GM19351 (cell line): ENCODE results near the gene GOLGA3.
"Not testable (repeated sequence)": the region's sequence is repeated elsewhere in the genome, so short reads cannot be mapped to it uniquely, and the experiment has no call there.

Experiments
- ATAC-seq: cut with Tn5 transposase; IDR thresholded peaks from one replicate; pipeline ENCODE4 v1.9.1; 2021; ENCODE audit warnings: mild to moderate bottlenecking, moderate library complexity; ENCODE audit not compliant: unreplicated experiment

GOLGA3 gene

DNA sequence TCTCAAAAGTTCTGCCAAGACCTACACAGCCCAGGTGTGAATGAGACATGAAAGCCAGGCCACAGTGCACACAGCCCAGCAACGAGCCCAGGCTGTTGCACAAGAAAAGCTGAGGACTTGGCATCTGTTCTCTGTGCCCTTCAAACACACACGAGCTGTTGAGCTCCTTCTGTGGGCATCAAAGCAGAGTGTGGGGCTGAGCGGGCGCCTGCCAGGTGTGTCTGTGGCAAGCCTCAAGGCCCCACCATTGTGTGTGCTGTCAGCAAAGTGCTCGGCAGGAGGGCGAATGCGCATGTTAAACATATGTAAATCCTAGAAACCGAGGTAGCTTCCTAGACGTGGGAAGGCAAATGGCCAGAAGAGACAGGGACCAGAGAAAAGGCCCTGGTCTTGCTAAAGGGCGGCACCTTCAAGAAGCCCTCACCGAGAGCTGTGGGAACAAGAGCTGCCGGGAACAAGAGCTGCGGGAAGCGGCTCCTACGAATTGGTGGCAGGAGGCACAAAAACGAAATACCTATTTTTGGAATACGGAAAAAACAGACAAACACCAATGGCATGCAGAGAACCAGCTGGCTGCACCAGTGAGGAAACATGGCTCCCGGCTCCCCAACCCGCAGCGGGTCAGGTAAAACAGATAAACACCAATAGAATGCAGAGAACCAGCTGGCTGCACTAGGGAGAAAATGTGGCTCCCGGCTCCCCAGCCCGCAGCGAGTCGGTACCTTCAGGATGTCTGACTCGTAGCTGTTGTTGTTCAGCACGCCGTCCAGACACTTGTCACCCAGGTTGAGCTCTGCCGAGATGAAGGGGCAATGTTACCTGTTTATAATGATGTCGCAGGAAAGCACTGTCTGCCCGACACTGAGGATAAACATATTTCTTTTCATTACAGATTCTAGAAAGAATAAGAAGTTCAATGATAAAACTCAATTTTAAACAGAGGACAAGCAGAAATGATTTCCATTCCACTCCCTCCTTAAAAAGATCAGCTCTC, 19.0 kb upstream of the GOLGA3 start:
- no peak for ATAC-seq

DNA sequence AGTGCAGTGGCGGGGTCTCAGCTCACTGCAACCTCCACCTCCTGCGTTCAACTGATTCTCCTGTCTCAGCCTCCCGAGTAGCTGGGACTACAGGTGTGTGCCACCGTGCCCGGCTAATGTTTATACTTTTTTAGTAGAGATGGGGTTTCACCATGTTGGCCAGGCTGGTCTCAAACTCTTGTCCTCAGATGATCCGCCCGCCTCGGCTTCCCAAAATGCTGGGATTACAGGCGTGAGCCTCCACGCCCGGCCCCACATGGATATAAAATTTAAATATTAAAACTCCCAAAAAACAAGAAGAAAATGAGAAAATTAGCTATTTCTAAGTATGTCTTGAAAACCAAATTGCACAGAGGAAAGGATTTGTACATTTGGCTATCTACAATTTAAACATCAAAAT, 16.0 kb upstream of the GOLGA3 start:
- ATAC-seq, result not testable (repeated sequence)

DNA sequence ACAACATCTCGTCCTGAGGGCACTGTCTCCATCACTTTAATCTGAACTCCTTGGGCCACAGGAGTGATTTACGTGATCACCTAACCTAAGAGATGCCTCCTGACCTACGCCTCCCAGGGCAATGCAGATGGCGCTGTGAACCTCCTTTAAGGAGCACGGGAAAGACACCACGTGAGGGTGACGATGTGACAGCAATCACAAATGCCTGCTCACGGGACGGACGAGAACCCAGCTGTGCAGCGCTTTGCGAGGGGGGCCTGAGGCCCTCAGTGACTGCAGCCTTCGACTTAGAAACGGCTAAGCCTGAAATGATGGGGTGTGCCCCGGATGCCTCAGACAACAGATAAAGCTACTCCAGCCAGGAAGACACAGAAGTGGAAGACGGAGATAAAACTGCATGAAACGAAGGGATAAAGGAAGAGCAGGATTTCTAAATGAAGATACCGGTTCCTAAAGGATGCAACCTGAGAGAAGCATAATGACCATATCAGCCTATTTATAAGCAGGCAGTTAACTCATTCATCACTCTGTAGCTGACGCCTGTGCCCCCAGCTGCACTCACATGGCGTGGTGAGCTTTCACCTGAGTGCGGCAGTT, 13.9 kb upstream of the GOLGA3 start:
- ATAC-seq, result no peak

DNA sequence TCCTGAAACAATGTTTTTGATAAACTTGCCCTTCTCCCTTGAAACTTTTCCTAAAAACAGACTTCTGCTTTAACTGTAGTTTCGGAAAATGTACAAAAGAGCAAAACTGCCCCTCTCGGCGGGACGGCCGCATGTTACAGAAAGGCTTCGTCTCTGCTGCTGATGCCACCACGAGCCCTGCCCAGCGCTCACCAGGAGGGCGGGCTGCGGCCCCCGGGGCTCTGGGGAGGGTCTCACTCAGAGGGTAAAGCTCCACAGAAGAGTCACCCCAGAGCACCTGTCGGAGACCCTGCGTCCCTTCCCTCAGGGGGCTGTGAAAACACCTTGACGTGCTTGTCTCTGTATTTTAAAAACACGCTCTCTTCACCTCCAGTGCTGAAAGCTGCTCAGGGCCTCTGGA, 12.5 kb upstream of the GOLGA3 start:
- ATAC-seq, result no peak

DNA sequence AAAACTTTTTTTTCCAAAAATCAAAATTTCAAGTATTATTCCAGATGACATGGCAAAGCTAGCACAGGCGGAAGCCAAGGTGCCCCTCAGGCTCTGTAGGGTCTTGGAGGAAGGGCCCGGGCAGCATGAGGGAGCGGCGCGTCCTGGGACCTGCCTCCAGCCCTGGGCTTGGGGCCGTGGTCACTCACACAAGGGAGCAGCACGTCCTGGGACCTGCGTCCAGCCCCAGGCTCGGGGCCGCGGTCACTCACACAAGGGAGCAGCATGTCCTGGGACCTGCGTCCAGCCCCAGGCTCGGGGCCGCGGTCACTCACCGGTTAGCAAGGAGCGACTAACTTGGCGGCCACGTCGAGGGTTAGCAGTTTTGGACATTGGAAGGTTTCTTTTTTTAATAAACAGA, 11.9 kb upstream of the GOLGA3 start:
- ATAC-seq, result no peak

DNA sequence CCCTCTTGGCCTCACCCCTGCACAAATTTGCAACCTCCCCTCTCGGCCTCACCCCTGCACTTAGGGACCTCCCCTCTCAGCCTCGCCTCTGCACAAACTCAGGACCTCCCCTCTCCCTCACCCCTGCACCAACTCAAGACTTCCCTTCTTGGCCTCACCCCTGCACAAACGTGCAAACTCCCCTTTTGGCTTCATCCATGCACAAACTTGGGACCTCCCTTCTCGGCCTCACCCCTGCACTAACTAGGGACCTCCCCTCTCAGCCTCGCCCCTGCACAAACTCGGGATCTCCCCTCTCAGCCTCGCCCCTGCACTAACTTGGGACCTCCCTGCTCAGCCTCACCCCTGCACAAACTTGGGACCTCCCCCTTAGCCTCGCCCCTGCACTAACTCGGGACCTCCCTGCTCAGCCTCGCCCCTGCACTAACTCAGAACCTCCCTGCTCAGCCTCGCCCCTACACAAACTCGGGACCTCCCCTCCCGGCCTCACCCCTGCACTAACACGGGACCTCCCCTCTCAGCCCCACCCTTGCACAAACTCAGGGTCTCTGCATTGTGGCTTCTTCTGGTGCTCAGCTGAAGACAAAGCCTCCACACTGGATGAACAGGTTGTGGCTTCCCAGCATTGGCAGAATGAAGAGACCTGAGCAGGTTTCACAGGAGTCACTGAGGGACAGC, 11.0 kb upstream of the GOLGA3 start:
- ATAC-seq, result no peak

DNA sequence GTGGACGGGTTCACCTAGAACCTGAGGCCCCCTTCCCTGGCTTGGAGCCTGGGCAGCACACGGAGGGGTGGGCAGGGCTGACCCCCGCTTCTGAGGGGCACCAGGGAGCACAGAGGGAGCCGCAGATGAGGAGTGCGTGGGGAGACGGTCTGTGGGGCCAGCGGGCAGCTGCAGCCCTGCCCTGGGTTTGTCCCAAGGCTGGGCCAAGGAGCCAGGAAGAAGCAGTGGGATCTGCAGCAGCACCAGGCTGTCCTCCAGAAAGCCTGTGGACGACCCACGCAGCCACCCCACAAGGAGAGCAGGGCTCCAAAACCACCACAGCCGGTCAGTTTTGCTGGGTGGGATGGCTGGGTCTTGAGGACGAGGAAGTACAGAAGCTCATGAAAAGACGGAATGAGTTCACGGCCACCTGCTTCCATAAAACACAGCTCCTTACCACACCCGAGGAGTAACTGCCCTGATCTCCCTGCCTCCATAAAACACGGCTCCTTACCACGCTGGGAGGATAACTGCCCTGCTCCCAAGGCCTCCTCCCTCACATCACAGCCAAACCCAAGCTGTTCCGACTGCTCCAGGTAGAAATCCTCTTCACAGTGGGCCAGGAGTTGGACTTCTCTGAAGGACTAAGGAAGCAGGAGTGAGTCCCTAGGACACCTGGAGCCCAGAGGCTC, 9.9 kb upstream of the GOLGA3 start:
- no peak for ATAC-seq

DNA sequence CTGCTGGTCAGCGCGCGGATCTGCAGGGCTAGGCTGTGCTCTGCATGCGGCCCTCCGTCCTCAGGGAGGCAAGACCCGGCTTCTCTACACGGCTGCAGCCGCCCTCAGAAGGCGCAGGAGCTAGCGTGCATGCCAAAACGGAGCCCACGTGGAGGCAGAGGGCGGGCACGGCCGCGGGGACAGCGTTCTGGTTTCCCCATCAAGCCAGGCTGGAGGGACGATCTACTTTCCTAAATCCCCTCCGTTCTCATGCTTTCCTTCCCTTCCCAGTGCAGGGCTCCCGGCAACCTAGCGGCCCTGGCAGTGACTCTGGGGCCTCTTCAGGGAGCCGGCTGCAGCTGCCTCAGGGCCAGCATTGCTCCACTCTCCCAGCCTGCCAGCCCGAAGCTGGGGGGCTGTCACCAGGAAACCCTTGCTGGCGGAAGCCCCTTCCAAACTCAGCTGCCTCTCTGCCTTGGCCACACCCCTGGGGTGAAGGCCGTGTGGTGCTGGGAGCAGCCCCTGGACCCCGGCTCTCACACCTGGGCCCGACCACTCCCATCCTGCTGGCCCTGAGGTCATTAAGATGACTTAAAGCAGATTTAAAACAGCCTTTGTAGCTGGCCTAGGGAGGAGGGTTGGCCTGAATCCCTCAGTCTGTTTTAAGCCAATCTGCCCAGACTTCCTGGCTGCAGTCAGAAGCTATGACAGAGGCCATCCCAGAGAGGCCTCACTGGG, 9.2 kb upstream of the GOLGA3 start:
- no peak for ATAC-seq

DNA sequence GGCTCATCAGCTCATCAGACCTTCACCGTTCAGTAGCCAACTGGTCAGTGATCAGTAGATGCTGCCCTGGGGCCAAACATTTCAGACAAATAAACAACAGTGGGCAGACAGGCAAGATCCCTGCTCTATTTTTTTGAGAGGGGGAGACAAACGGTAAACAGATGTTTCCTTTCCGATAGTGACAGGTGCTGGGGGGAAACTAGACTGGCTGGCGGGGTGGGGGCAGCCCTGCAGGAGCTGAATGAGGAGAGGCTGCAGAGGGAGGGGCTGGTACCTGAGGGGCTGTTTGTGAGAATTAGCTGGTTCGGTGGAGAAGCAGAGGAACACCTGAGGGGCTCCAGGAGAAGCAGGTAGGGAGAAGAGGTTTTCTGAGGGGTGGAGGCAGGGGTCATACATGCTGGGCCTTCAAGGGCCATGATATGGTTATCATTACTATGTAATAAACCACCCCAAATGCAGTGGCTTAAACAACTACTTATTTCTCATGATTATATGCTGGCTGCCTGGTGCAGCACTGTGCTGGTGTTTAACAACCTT, 8.2 kb upstream of the GOLGA3 start:
- ATAC-seq, result no peak

DNA sequence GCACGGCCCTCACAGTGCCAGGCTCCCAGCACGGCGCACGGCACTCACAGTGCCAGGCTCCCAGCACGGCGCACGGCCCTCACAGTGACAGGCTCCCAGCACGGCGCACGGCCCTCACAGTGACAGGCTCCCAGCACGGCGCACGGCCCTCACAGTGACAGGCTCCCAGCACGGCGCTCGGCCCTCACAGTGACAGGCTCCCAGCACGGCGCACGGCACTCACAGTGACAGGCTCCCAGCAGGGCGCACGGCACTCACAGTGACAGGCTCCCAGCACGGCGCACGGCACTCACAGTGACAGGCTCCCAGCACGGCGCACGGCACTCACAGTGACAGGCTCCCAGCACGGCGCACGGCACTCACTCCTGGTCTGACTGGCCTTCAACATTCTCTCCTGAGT, 7.6 kb upstream of the GOLGA3 start:
- ATAC-seq, result not testable (repeated sequence)

DNA sequence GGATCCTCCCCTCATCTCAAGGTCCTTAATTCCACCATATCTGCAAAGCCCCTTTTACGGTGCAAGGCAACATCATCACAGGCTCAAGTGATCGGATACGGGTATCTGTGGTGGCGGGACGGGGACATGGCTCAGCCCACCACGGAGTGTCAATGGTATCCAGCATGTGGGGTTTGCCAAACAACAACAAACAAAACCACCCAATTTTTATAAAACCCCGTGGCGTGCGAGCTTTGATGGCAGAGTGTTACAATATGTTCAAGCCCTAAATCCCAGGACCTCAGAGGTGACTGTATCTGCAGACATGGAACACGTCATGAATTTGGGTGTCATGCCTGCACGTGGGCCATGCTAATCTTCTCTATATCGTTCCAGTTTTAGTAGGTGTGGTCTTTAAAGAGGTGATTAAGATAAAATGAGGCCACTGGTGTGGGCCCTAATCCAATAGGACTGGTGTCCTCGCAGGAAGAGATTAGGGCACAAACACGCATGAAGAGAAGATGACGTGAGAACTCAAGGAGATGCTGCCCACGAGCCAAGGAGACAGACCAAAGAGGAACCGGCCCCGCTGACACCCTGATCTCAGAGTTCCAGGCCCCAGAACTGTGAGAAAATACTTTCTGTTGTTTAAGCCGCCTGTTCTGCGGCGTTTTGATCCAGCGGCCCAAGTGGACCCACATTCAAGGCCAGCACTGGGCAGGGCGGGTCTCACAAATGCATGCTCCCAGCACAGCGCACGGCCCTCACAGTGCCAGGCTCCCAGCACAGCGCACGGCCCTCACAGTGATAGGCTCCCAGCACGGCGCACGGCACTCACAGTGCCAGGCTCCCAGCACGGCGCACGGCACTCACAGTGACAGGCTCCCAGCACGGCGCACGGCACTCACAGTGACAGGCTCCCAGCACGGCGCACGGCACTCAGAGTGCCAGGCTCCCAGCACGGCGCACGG, 6.7 kb upstream of the GOLGA3 start:
- ATAC-seq, result no peak

DNA sequence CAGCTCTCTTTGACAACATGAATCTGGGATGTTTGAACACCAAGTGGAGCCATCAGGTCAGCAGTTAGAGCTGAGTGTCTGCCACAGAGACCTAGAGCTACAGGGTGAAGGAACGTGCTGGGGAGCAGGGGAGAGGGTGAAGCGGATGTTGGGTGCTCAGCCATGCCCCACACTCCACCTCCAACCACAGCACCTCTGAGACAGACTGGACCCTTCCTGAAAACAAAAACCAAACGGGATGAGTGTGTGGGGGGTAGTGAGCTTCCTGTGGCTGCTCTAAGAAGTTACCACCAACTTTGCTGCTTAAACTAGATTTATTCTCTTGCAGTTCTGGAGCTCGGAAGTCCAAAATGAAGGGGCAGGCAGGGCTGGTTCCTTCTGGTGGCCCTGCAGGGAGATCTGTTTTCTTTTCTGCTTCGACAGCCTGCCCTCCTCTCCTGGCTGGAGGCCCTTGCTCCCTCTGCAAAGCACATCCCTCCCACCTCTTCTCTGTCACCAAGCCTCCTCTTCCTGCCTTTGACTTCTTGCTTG, 5.6 kb upstream of the GOLGA3 start:
- no peak for ATAC-seq

DNA sequence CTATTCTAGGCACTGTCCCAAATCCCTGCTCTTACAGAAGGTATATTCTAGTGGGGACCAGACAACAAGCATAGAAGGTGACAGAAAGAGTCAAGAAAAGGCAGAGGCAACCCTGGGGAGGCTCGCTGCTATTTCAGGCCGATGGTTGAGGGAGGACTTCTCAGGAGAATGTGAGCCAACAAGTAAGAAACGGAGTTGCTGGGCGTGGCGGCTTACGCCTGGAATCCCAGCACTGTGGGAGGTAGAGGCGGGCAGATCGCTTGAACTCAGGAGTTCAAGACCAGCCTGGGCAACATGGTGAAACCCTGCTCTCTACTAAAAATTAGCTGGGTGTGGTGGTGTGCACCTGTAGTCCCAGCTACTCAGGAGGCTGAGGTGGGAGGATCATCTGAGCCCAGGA, 4.7 kb upstream of the GOLGA3 start:
- ATAC-seq, result no peak

DNA sequence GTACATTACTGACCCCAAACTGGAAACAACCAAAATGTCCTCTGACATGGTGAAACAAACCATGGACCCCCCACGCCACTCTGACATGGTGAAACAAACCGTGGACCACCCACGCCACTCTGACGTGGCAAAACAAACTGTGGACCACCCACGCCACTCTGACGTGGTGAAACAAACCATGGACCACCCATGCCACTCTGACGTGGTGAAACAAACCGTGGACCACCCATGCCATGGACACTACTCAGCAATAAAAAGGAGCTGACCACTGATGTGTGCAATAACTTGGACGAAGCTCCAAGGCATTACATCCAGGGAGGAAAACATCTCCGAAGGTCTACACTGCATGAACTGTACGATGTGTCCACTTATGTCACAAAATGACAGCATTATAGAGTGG, 3.1 kb upstream of the GOLGA3 start:
- no peak for ATAC-seq

DNA sequence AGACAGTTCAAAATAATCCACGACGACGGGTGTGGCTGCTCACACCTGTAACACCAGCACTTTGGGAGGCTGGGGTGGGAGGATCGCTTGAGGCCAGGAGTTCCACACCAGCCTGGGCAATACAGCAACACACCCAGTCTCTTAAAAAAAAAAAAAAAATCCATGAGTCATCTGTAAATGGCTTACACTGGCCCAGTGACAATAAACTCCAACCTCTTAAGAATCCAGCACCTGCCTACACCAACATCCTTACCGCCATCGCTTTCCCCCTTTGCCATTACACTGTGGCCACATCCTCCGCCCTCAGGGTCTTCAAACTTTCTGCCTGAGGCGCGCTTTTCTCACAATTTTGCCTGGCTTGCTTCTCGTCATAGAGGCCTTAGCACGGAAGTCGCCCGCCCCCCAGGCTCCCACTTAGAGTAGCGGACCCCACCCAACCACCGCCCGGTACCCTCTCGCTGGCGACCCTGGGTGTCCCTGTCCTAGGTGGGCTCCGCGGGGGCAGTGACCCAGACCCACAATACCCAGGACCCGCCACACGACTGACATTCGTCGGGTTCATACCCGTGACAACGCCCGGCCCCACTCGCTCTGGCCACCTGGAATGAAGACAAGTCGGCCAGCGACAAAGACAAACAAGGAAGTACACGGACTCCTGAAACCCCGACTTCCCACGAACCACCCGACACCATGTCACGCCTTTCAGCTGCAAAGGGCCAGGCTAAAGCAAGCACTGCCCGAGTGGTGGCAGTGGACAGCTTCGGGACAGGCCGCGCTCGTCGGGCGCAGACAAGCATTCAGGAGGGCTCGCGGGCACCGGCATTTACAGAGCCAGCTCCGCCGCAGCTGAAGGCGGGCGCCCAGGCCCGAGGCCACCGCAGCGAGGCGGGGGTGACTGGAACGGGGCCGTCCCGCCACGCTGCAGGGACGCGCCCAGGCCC, 636 bp downstream of the GOLGA3 start:
- peak; percentile 32 for ATAC-seq

DNA sequence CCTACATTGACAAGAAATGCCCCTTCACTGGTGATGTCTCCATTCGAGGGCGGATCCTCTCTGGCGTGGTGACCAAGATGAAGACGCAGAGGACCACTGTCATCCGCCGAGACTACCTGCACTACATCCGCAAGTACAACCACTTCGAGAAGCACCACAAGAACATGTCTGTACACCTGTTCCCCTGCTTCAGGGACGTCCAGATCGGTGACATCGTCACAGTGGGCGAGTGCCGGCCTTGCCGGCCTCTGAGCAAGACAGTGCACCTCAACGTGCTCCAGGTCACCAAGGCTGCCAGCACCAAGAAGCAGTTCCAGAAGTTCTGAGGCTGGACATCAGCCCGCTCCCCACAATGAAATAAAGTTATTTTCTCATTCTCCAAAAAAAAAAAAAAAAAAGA, 2.8 kb downstream of the GOLGA3 start:
- no peak for ATAC-seq

DNA sequence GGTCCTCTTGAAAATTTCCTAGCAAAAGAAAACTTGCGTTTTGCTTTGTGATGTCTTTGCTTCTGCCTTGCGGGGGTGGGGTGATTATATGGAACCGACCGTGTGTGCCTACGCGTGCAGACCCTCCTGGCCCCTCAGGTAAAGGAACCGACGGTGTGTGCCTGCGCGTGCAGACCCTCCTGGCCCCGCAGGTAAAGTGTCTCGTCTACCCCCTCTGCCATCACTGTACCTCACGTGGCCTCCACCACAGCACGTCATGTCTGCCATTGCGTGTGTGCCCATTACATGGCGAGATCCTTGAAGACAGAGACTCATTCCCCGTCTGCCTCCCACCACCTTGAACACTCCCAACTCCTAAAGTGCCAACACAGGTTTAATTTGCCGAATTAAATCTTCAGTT, 3.6 kb downstream of the GOLGA3 start:
- no peak for ATAC-seq

DNA sequence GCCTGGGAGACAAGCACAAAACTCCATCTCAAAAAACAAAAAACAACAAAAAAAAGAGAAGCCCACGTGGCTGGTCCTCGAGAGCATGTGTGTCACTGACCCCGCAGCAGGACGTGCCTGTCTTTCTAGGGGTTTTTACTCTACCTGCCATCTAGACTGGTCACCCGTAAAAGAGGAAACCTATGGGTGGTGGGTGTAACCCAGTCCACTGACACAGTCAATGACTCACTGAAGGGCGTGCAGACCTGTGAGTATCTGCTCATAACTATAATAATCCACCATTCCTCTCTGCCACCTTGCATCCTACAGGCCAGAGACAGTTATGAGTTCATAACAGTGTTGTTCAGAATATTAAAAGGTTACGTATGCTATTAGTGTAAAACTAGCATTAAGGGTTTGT, 4.6 kb downstream of the GOLGA3 start:
- ATAC-seq, result no peak
